ENCODE measurements around the gene MSH2.

- TF ChIP-seq HMGXB3 (CRISPR knock-in tag; IDR thresholded peaks at IDR 0.05; ENCODE audit: borderline replicate concordance) (no peak), ZFX (CRISPR knock-in tag; IDR thresholded peaks at IDR 0.05; ENCODE audit: low read depth) (no peak), FOXJ3 (CRISPR knock-in tag; IDR thresholded peaks at IDR 0.05; ENCODE audit: borderline replicate concordance) (no peak), TCF12 (IDR thresholded peaks at IDR 0.05) (no peak), TCF12 (CRISPR knock-in tag; IDR thresholded peaks at IDR 0.05) (no peak), SMC3 (IDR thresholded peaks at IDR 0.05; ENCODE audit: low read length) (no peak), GABPA (IDR thresholded peaks at IDR 0.05; ENCODE audit: low read depth, low read length) (no peak), GABPA (CRISPR knock-in tag; IDR thresholded peaks at IDR 0.05; ENCODE audit: low read depth) (no peak)
- TF ChIP-seq, protein P1, sequence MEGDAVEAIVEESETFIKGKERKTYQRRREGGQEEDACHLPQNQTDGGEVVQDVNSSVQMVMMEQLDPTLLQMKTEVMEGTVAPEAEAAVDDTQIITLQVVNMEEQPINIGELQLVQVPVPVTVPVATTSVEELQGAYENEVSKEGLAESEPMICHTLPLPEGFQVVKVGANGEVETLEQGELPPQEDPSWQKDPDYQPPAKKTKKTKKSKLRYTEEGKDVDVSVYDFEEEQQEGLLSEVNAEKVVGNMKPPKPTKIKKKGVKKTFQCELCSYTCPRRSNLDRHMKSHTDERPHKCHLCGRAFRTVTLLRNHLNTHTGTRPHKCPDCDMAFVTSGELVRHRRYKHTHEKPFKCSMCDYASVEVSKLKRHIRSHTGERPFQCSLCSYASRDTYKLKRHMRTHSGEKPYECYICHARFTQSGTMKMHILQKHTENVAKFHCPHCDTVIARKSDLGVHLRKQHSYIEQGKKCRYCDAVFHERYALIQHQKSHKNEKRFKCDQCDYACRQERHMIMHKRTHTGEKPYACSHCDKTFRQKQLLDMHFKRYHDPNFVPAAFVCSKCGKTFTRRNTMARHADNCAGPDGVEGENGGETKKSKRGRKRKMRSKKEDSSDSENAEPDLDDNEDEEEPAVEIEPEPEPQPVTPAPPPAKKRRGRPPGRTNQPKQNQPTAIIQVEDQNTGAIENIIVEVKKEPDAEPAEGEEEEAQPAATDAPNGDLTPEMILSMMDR (CRISPR knock-in tag; IDR thresholded peaks at IDR 0.05): no peak
- TF ChIP-seq, protein P2, sequence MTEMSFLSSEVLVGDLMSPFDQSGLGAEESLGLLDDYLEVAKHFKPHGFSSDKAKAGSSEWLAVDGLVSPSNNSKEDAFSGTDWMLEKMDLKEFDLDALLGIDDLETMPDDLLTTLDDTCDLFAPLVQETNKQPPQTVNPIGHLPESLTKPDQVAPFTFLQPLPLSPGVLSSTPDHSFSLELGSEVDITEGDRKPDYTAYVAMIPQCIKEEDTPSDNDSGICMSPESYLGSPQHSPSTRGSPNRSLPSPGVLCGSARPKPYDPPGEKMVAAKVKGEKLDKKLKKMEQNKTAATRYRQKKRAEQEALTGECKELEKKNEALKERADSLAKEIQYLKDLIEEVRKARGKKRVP (CRISPR knock-in tag; IDR thresholded peaks at IDR 0.05): no peak
Observed at GRCh38 chr2:47438783-47439182, 35.8 kb downstream of the MSH2 start.
